CD14-positive monocyte (primary cell): ENCODE data around the gene TBC1D22A. TPM values are rescaled to one million over a fixed set of nuclear protein-coding genes. Genes with fewer than 3 reads are reported as not detected.

Experiments used
- DNase-seq, 3 donors: peaks; one replicate each; pipeline ENCODE4 v3.0.0-alpha.2; 2011 to 2022
- H2AFZ ChIP-seq: 2 replicates; pipeline ENCODE4 v1.6.0; 2012; ENCODE audit warnings: mild to moderate bottlenecking, low read depth, low read length, inconsistent platforms; ENCODE audit not compliant: insufficient read depth, poor library complexity, severe bottlenecking
- H3K27ac ChIP-seq, 2 donors: 1 replicate in 1 of 2; 2 replicates in 1 of 2; pipeline ENCODE4 v1.5.1; 2012 to 2013; ENCODE audit warnings: low read length in 2 of 2, control low read depth in 1 of 2, inconsistent platforms in 1 of 2, low read depth in 1 of 2, mild to moderate bottlenecking in 1 of 2
- H3K27me3 ChIP-seq, 2 donors: one replicate each; pipeline versions ENCODE4 v1.6.0 to v1.6.1; 2011 to 2013; ENCODE audit warnings: low read length in 2 of 2; ENCODE audit not compliant: control insufficient read depth in 2 of 2, insufficient read depth in 2 of 2
- H3K36me3 ChIP-seq, 2 donors: replicated peaks in 1 of 2; 1 replicate in 1 of 2; 2 replicates in 1 of 2; pipeline versions ENCODE4 v1.5.1 to v1.6.1; 2012 to 2013; ENCODE audit warnings: low read length in 2 of 2, control low read depth in 1 of 2, inconsistent platforms in 1 of 2, mild to moderate bottlenecking in 1 of 2; ENCODE audit not compliant: insufficient read depth in 2 of 2, control insufficient read depth in 1 of 2
- H3K4me1 ChIP-seq, 2 donors: 1 replicate in 1 of 2; 2 replicates in 1 of 2; pipeline versions ENCODE4 v1.5.1 to v1.6.1; 2012 to 2013; ENCODE audit warnings: low read length in 2 of 2, control low read depth in 1 of 2, inconsistent platforms in 1 of 2, mild to moderate bottlenecking in 1 of 2, moderate library complexity in 1 of 2; ENCODE audit not compliant: insufficient read depth in 2 of 2, control insufficient read depth in 1 of 2
- H3K4me2 ChIP-seq: replicated peaks from 2 replicates; pipeline ENCODE3; 2012; ENCODE audit warnings: low read length, moderate library complexity, mild to moderate bottlenecking; ENCODE audit not compliant: poor library complexity, severe bottlenecking; ENCODE audit errors: extremely low read depth
- H3K4me3 ChIP-seq, 3 experiments: fragments of 200-600 bp in 1 of 3; sonication (generic) in 1 of 3; replicated peaks in 1 of 3; 1 replicate in 2 of 3; 2 replicates in 1 of 3; pipeline ENCODE4 v1.5.1; 2011 to 2013; ENCODE audit warnings: low read length in 3 of 3, mild to moderate bottlenecking in 3 of 3, control low read depth in 2 of 3, low read depth in 2 of 3, inconsistent platforms in 1 of 3, moderate library complexity in 1 of 3
- H3K79me2 ChIP-seq: 2 replicates; pipeline ENCODE4 v1.6.0; 2012; ENCODE audit warnings: mild to moderate bottlenecking, control low read depth, inconsistent platforms, low read length, moderate library complexity; ENCODE audit not compliant: insufficient read depth
- H3K9ac ChIP-seq: 2 replicates; pipeline ENCODE4 v1.6.0; 2017; ENCODE audit warnings: low read length, mild to moderate bottlenecking; ENCODE audit not compliant: insufficient read depth, poor library complexity, severe bottlenecking
- H3K9me3 ChIP-seq, 2 donors: replicated peaks in 1 of 2; 1 replicate in 1 of 2; 2 replicates in 1 of 2; pipeline versions ENCODE4 v1.5.1 to v1.6.1; 2012 to 2013; ENCODE audit warnings: low read length in 2 of 2, control low read depth in 1 of 2; ENCODE audit not compliant: control insufficient read depth in 1 of 2, insufficient read depth in 1 of 2
- H4K20me1 ChIP-seq: 2 replicates; pipeline ENCODE4 v1.6.0; 2012; ENCODE audit warnings: mild to moderate bottlenecking, low read length, control low read depth, moderate library complexity; ENCODE audit not compliant: insufficient read depth
- H3K27ac Mint-ChIP-seq, 7 donors: one replicate each; pipeline ENCODE4 v1.8.0; 2020; ENCODE audit warnings: mild to moderate bottlenecking in 7 of 7, mixed read lengths in 7 of 7, moderate library complexity in 6 of 7, inconsistent platforms in 2 of 7
- H3K27me3 Mint-ChIP-seq, 3 donors: one replicate each; pipeline ENCODE4 v1.8.0; 2021 to 2022; ENCODE audit warnings: low read depth in 3 of 3, mild to moderate bottlenecking in 3 of 3, mixed read lengths in 3 of 3, moderate library complexity in 3 of 3, inconsistent platforms in 1 of 3
- H3K36me3 Mint-ChIP-seq, 2 donors: one replicate each; pipeline ENCODE4 v1.8.0; 2020; ENCODE audit warnings: mixed read lengths in 2 of 2, inconsistent platforms in 1 of 2, mild to moderate bottlenecking in 1 of 2
- H3K4me1 Mint-ChIP-seq: one replicate; pipeline ENCODE4 v1.8.0; 2020; ENCODE audit warnings: mild to moderate bottlenecking, mixed read lengths
- H3K4me3 Mint-ChIP-seq, 2 donors: one replicate each; pipeline ENCODE4 v1.8.0; 2020; ENCODE audit warnings: mild to moderate bottlenecking in 2 of 2, mixed read lengths in 2 of 2, moderate library complexity in 1 of 2
- H3K9me3 Mint-ChIP-seq, 7 donors: one replicate each; pipeline ENCODE4 v1.8.0; 2020 to 2022; ENCODE audit warnings: mixed read lengths in 7 of 7, mild to moderate bottlenecking in 6 of 7, moderate library complexity in 6 of 7, inconsistent platforms in 2 of 7
- CTCF ChIP-seq: fragments of 200-600 bp; IDR thresholded peaks from one replicate; pipeline ENCODE4 v1.8.0; 2022; ENCODE audit warnings: antibody characterized with exemption, mild to moderate bottlenecking
- WGBS: methylation state at CpG from one replicate; pipeline ENCODE4 v1.1.5; 2013; ENCODE audit warnings: missing lambda C conversion rate; ENCODE audit not compliant: insufficient coverage; 5-methylcytosine and 5-hydroxymethylcytosine counted together
- intact Hi-C, 2 donors: fragments of 100-400 bp; cut with micrococcal nuclease; formaldehyde crosslinking; loops; one replicate each; pipeline versions ENCODE4 v1.15.0 to v1.15.1; 2023
- polyA plus RNA-seq, 3 donors: library from polyadenylated mRNA; depleted of rRNA in 1 of 3; unstranded in 2 of 3; stranded (reverse) in 1 of 3; fragments of 300-500 nt in 2 of 3; fragments of >200 nt in 1 of 3; fragmentation: Illumina TruSeq in 2 of 3; gene quantifications; 1 replicate in 2 of 3; 2 replicates in 1 of 3; pipeline ENCODE4 v1.2.3, GENCODE V29; 2012 to 2021

Gene TBC1D22A
- polyA plus RNA-seq, 3 donors: 25.9 to 36.2 (median 29.5) TPM

- WGBS: 87% methylated on average over 31 of the region's 33 CpGs
Measured at GRCh38 chr22:47199261-47199978, 437.0 kb downstream of the TBC1D22A start.

GRCh38 chr22:47199979-47200272 is 437.5 kb downstream of the TBC1D22A start:
- no peak overlapping the region for H2AFZ ChIP-seq
- no peak overlapping the region for H3K4me3 ChIP-seq
- no peak for TF ChIP-seq CTCF
- no peaks in the 10 kb centered on the region for H3K9me3 ChIP-seq
- 82% methylated on average over 9 of the region's 10 CpGs for WGBS
- no peak overlapping the region for H3K4me2 ChIP-seq
- H3K9ac ChIP-seq: no peak overlapping the region
- H3K4me1 Mint-ChIP-seq: no peaks in the 10 kb centered on the region
- H3K4me1 ChIP-seq: no peaks in the 10 kb centered on the region
- H3K36me3 Mint-ChIP-seq: no peaks in the 10 kb centered on the region
- no peak overlapping the region for H3K27ac ChIP-seq
- H3K9me3 Mint-ChIP-seq: peaks cover 0 to 4% (median 0%) of the 10 kb centered on the region in 7 donors
- no peak overlapping the region for H3K27ac Mint-ChIP-seq
- no peak for DNase-seq
- no peaks in the 10 kb centered on the region for H3K79me2 ChIP-seq
- intact Hi-C loops: no loop called here
- H3K27me3 ChIP-seq: no peaks in the 10 kb centered on the region
- no peaks in the 10 kb centered on the region for H4K20me1 ChIP-seq
- H3K36me3 ChIP-seq: no peaks in the 10 kb centered on the region
- H3K27me3 Mint-ChIP-seq: peaks cover 0 to 1% (median 0%) of the 10 kb centered on the region in 3 donors
- H3K4me3 Mint-ChIP-seq: no peak overlapping the region

More at GRCh38 chr22:47199261-47199978, 437.0 kb downstream of the TBC1D22A start:
- H3K27me3 Mint-ChIP-seq: peaks cover 0 to 1% (median 0%) of the 10 kb centered on the region in 3 donors
- no peak overlapping the region for H3K4me3 Mint-ChIP-seq
- H3K4me3 ChIP-seq: no peak overlapping the region
- H3K27me3 ChIP-seq: no peaks in the 10 kb centered on the region
- no peaks in the 10 kb centered on the region for H3K4me1 ChIP-seq
- H3K4me1 Mint-ChIP-seq: no peaks in the 10 kb centered on the region
- H3K4me2 ChIP-seq: no peak overlapping the region
- no peak overlapping the region for H2AFZ ChIP-seq
- peaks cover 0 to 4% (median 0%) of the 10 kb centered on the region in 7 donors for H3K9me3 Mint-ChIP-seq
- TF ChIP-seq CTCF: no peak
- H3K79me2 ChIP-seq: no peaks in the 10 kb centered on the region
- no peaks in the 10 kb centered on the region for H4K20me1 ChIP-seq
- H3K36me3 Mint-ChIP-seq: no peaks in the 10 kb centered on the region
- H3K27ac ChIP-seq: no peak overlapping the region
- no peak overlapping the region for H3K9ac ChIP-seq
- no peaks in the 10 kb centered on the region for H3K9me3 ChIP-seq
- no peak overlapping the region for H3K27ac Mint-ChIP-seq
- intact Hi-C loops: no loop called here
- H3K36me3 ChIP-seq: no peaks in the 10 kb centered on the region
- DNase-seq: peak in 1 of 3 donors; percentile 2
